ENCODE results near the gene FAM124B.

DNA sequence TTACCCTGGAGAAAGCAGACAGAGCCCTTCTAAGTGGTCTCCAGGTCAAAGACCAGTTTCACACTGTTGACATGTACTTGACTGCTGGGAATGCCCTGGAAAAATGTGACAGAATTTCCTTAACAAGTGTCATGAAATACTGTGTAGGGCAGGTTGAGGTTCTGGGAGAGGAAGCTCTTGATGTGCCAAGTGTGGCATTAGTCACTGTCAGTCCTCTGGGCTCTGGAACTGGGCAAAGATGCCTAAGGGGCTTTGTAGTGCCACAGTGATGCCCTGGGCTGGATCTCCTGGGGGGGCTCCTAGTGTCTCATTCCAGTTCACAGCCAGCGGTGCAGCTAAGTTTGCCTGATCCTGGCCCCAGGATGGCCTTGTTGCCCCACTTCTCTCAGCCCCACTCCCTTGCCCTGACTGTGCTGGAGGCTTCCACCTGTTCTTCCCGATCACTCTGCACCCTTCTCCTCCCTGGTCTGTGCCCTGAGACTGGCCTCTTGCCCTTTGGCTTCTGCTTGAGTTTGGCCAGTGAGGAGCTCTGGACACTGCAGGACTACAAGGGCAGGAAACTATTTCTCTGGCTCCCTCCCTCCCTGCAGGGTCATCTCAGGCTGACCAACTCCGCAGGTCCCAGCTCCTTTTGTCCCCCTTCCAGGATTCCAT lies 27.0 kb upstream of the FAM124B start:
- TF ChIP-seq EZH2 (IDR thresholded peaks at IDR 0.05) (no peak), POLR2AphosphoS5 (IDR thresholded peaks at IDR 0.05; ENCODE audit: borderline replicate concordance, low read depth, low read length) (no peak), FOXP2 (optimal IDR thresholded peaks at IDR 0.05; ENCODE audit: control extremely low read depth, extremely low read length, insufficient read depth) (no peak)
